G401 (cell line): ENCODE results near the gene PPP3CA. TPM values are rescaled to one million over a fixed set of nuclear protein-coding genes. Genes with fewer than 3 reads are reported as not detected.

Experiments used
- DNase-seq: peaks from one replicate; pipeline ENCODE4 v3.0.0-alpha.2; 2015; ENCODE audit warnings: low spot score
- in situ Hi-C: cut with HindIII; loops from 2 replicates; pipeline ENCODE4 v1.10.0; 2016; ENCODE audit warnings: low sequenced_read_pairs, mixed read lengths
- total RNA-seq: library from RNA; depleted of rRNA; stranded (reverse); fragments of >200 nt; shearing (Covaris generic); gene quantifications from 2 replicates; pipeline ENCODE4 v1.2.3, GENCODE V29; 2014

PPP3CA gene
- total RNA-seq, 1 experiment from 2014 or later: 0.75 TPM

DNA sequence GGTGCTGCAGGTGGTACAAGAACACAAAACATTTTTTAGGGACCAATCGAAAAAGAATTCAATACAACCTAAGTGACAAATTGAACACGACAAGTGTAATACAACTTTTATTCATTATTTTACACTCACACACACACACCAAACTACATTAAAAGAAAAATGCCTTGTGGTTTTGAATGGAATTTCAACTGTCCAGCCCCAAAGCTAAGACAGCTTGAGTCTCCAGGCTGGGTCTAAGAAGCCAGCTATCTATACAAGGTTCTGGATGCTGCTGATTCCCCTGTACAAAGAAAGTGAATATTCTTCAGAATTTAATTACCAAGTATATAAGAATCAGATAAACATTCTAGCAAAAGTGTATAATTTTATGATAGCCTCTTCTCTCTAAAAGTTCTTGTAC lies 118.2 kb downstream of the PPP3CA start:
- in situ Hi-C loops: no loop called here

DNA sequence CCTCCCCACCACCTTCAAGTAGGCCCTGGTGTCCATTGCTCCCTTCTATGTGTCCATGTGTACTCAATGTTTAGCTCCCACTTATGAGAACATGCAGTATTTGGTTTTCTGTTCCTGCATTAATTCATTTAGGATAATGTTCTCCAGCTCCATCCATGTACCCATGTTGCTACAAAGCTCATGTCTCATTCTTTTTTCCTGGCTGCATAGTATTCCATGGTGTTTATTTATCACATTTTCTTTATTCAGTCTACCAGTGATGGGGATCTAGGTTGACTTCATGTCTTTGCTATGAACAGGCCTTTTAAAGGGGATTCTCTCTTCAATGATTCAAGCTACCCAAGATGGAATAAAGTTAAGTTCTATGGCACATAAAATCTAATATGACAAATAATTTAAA lies 119.6 kb downstream of the PPP3CA start:
- in situ Hi-C loops: no loop called here
- no peak for DNase-seq

More for the DNA sequence above, 118.2 kb downstream of the PPP3CA start:
- DNase-seq: no peak

DNA sequence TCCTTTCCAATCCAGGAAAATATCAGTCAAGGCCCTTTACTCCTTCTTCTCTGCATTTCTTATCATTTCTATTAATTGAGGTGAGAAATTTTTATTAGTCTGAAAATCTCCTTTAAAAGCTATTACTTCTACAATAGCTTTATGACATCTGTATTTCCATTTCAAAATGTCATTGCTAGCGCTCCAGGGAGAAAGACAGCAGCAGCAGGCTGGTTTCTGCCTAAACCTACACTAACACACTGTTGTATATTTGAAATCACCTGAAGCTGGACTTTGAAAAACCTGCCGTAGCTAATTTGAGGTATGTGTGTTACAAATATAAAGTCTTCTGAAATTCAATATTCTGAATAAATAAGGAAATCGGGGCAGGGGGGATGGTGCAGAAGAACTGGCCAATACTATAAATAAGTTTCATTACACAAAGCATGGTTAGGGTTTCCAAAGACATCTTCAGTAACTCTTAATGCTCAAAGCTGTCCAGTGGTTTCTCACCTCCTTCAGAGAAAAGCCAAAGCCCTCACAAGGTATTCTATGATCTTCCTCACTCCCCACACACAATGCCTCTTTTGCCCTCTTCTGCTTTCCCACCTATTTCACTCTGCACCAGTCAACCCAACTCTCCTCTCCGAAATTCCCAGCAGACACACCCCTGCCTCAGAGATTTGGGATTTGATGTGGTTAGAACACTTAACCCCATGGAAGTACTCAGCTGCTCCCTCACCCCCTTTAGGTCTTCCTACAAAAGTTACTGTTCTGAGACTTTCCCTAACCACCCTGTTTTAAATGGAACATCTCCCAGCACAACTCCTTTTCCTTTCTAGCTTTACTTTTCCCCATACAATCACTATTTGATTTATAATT lies 122.7 kb downstream of the PPP3CA start:
- in situ Hi-C loops: no loop called here

DNA sequence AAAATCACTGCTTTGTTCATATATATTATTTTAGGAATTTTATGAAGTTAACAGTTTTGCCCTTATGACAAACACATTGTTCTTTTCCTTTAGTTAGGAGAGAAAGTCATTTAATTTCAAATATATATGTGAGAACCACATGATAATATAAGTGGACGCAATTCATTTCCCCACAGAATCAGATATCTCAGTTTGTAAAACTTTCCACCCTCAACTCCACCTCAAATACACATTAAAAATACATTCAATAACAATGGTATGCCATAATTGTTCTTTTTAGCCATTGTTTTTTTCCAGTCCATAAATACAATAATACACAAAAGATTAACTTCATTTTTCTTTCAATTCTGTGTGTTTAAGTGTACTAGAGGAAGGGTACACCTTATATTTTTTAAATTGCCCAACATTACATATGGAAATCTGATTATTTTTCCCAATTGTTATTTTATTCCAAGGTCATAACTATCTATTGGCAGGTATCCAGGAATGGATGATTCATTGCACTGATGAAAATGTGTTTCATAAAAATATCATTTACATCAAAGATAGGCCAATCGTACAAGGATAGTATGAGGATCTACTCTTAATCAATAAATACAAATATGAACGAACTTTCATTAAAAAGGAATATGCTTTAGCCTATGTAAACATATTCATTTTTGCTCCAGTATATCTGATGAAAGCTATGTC lies 125.0 kb downstream of the PPP3CA start:
- no peak for DNase-seq
- in situ Hi-C loops: no loop called here

More for the DNA sequence above, 122.7 kb downstream of the PPP3CA start:
- DNase-seq: peak; percentile 35

DNA sequence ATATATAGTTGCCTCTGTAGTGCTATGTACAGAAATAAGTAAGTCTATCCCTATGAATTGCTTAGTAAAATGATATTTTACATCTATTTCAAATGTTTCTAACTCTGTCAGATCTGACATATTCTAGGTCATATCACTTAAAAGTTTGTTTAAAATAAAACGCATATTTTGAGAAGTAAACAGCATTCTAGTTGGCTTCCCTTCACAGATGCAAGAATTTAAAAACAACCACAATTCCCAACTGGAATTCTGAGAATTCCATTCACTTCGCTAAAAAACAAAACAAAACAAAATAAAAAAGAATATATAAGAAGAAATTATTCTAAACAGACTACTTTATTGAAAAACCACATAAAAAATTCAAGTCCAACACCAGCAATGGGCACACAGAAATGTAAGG lies 126.0 kb downstream of the PPP3CA start:
- in situ Hi-C loops: no loop called here
- DNase-seq: no peak

DNA sequence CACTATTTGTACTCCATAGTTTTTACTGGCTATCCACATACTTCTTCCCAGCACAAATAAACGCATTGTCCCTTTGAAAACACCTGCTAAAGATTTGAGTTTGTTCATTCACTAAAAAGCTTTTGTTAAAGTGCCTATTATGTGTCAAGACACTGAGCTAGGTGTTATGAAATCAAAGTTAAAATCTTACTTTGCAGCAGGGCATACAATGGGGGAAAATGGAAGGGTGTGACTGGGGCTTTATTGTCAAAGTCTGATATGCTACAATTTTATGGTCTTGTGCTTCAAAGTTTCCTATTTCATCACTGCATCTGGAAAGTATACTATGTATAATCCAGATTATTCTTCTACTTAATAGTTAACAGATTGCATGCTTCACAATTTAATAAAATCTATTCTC lies 128.4 kb downstream of the PPP3CA start:
- peak; percentile 41 for DNase-seq
- in situ Hi-C loops: no loop called here

DNA sequence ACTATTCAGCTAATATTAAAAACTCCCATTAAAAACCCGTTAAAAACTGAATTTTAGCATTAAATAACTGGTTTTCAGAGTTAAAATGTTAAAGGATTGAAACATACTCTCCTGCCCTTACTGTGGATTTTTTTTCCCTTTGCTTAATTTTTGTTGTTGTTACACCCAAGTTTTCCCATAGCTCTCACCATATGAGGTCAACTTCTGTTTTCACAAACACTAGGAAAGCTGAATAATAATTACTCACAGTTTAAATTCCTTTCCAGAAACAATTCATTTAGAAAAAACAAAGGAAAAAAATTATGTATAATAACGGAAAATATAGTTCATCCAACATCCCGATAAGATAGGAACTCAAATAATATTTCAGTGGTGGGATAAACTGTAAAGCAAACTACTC lies 129.0 kb downstream of the PPP3CA start:
- in situ Hi-C loops: no loop called here
- peak; percentile 36 for DNase-seq

DNA sequence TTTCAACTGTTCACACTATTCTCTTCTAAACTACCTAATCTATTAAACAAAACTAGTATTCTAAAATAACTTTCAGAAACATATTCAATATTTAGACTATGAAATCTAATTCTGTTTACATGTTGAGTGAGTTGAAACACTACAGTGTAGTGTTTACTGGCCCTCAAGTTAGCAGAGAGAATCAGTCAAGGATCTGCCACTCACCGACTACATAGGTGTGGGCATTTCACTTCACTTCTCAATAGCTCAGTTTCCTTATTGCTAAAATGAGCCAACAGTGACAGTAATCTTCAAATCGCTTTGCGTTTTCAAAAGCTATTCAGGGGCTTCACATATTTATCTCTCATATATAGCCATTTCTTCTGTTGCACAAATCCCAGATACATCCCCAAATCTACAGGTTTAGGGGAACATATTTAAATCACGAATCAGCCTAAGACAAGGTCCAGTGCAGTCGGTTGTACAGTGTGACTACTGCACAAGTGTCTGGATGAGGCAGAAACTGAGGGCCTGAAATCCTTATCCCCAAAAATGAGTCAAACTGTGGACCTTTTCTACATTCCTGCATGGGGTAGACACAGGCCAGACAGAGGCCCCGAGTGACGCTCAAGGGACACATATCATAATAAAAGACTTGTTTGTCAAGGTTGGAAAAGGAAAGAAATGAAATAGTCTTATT lies 129.8 kb downstream of the PPP3CA start:
- in situ Hi-C loops: no loop called here
- DNase-seq: peak; percentile 55

DNA sequence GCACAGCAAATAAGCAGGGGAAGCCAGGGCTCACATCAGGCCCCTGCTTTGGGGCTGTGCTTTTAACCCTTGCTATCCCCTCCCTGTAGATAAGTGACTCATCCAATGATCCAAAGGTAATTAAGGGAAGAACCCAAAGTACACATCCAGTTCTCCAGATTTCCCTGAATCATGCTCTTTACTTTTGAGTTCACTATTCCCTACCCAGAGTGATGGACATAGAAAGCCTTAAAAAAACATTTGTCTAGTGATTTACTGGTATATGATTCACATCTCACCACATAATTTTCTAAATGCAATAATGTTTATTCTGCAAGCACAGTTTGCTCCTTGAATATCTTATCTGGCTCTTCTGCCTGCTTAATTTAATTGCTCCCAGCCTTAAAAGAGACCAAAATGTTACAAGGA lies 136.2 kb downstream of the PPP3CA start:
- DNase-seq: no peak
- in situ Hi-C loops: no loop called here

DNA sequence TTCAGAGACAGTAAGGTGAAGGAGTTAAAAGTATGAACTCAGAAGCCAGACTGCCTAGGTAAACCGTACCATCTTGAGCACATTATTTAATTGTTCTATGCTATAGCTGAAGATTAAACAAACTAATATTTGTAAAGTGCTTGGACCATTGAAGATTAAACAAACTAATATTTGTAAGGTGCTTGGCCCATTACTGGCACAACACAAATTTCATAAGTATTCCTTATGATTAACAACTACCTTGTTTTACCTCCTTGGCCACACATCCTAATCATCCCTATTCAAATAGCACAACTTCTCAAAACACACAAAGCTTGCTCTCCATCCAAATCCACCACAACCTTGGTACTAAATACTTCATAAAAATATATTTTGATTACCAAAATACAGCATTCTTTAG lies 137.0 kb downstream of the PPP3CA start:
- DNase-seq: no peak

DNA sequence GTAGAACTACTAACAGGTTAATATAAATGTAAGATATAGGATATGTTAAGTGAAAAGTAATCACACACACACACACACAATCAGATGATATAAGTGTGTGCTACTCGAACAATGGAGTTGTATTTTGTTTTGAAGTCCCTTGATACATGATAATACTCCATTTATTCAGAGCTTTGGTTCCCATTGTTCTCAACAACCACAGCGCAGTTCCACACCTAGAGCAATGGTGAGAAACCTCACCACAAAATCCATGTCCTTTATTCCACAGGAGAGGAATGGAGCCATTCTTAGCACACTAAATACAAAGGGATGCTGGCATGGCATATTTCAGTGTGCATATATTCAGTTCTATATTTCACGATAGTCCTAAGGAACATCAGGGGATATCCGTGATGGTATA lies 139.2 kb downstream of the PPP3CA start:
- in situ Hi-C loops: no loop called here
- no peak for DNase-seq

More for the DNA sequence above, 137.0 kb downstream of the PPP3CA start:
- in situ Hi-C loops: no loop called here

DNA sequence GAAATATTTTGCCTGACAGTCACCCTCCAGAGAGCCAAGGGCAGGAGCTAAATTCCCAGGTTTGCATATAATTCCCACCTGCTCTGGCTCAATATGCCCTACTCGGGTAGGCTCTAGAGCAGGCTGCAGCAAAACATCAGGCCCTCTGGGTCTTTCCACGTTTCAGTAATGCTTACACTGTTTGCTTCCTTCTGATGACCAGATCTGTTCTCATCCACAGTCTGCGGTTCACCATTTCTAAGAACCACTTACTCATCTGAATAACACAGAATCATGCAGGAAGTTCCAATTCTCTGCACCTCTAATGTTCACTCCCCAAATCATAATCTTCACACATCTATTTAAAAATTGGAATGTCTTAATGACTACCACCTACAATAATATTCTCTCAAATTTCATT lies 141.4 kb downstream of the PPP3CA start:
- in situ Hi-C loops: no loop called here
- peak; percentile 41 for DNase-seq

DNA sequence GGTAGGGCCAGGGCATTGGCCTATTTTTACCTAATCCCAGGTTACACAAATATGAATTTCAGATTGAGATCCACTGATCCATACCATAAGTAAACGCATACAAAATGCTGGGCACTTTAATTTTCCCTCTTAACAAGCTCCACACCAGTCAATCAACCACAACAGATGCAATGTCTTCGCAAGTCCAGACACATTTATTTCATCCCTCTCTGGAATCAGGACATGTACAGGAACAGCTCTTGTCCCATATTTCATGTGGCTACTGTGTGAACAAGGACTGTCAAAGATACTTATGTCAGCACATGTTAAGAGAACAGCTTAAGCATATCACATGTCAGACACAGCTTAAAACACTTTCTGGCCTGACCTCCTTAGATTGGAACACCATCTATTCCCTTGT lies 145.9 kb downstream of the PPP3CA start:
- in situ Hi-C loops: no loop called here
- DNase-seq: no peak

DNA sequence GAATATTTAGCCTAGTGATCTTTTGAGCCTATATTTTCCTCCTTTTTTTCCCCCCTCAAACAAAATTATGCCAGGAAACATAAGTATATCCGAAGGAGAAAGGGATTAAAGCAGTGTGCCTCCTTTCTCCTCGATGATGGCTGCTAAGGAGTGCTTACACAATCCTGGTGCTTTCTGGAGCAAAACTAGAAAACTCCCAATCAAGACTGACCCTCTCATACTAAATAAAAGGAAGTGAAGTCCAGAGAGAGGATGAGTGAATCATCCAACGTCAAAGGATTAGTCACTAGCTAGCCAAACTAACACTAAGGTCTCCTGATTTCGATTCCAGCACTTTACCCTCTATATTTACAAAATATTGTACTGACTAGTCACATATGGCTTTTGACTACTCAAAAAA lies 146.8 kb downstream of the PPP3CA start:
- no peak for DNase-seq
- in situ Hi-C loops: no loop called here

DNA sequence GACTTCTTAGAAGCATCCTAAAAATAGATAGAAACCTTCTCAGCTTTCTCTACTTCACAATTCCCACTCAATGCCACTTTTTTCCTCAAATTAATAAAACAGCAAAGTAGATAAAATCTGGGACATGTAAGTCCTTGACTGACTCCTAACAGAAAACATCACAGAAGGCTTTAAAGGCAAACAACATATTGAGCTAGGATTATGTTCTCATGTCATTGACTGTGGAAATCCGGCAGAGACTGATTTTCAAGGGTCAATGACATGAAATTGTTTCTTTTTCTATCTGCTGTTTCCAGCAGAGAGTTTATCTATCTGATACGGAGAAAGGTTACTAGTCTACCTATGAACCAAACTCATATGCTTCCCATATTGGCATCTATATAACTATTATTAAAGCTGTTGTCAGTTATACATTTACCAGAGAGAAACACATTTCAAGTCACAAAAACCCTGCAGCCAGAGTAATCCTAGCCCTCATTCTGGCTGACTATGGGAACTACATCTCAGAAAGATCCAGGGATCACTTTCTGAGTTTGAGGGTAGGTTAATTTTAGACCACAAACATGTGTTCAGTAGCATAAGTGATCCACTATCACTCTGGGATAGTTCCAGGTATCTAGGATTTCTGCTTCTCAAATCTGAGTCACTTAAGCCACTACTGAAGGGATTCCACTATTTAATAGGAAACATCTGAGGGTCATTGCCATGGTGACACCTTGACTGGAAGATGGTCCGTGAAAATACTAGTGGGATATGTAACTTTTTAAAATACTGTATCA lies 147.6 kb downstream of the PPP3CA start:
- peak; percentile 57 for DNase-seq
- in situ Hi-C loops: no loop called here

DNA sequence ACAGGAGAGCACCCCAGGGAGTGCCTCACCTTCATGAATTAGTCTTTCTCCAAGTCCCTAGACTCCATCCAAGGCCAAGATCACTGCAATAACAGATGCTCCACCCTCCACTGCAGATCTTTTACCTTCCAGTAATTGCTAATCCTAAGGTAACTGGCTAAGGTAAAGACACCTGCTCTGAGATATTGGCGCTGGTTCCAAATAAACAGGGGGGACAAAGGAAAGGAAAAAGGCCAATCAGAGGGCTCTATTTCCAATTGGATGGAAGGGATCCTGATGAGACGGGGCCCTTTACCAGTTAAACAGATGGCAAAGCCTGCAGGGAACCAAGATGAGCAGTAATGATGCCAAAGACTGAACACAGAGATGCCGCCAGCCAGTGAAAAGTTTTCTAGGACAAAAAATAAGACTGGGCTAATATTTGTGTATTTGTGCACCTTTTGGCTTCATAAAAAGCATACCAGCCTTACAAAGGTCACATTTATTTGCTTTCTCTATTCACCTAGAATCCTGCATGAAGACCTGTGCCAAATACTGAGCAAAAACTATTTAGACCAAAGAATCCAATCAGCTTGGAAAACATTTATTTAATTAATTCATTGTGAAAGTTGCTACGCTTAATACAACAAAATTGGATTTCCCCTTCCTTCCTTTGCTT lies 148.5 kb downstream of the PPP3CA start:
- peak; percentile 98 for DNase-seq
- in situ Hi-C loops: no loop called here

DNA sequence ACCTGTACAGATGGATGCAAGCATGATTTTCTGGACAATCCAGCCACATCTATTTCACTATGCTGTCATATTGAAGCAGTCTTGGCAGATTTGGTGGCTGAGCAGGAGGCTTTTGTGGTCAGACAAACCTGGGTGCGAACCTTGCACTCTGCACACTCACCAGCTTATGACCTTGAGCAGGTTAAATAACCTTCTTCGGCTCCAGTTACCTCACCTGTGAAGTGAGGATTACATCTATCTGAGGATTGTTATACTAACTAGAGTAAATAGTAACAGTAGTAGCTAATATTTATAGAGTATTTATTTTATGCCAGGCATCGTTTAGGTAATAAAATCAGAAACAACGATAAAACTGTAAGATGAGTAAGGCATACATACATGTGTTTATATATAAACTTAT lies 150.0 kb downstream of the PPP3CA start:
- in situ Hi-C loops: no loop called here
- DNase-seq: peak; percentile 38

DNA sequence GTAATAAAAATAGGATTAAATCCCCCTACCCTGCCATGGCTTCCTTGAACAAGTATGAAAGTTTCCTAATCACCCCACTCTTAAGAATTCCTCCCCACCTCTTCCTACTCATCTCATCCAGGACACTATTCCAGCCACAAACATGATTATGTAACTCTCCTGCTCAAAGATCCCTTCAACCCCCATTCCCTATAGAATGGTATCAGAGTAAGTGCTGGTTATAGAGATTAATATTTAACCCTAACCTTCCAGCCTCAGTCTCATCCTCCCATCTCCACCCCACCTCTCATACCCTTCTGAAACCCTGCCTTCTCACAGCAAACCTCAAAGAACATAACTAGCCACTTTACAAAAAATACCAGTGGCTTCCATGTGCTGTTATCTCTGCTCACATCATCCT lies 155.1 kb downstream of the PPP3CA start:
- in situ Hi-C loops: no loop called here
- no peak for DNase-seq
